OCI-LY1 (cell line): ENCODE measurements around the gene METAP1D.

Experiments
- H2AFZ ChIP-seq: fragments of 200-600 bp; sonication (generic), shearing (Covaris generic); 2 replicates; pipeline ENCODE4 v1.6.0; 2014; ENCODE audit warnings: antibody characterized with exemption, mild to moderate bottlenecking, low read length
- H3F3A ChIP-seq: fragments of 200-600 bp; sonication (generic), shearing (Covaris generic); 2 replicates; pipeline ENCODE4 v1.6.0; 2014; ENCODE audit warnings: mild to moderate bottlenecking, antibody characterized with exemption, low read length, moderate library complexity; ENCODE audit not compliant: insufficient read depth
- H3K27ac ChIP-seq: fragments of 200-600 bp; sonication (generic); 2 replicates; pipeline ENCODE4 v1.5.1; 2014; ENCODE audit warnings: low read length, mixed run types, mild to moderate bottlenecking, low read depth; ENCODE audit not compliant: poor library complexity, severe bottlenecking
- H3K27me3 ChIP-seq: fragments of 200-600 bp; sonication (generic); 2 replicates; pipeline ENCODE4 v1.6.0; 2014; ENCODE audit warnings: antibody characterized with exemption, mild to moderate bottlenecking, low read length, moderate library complexity; ENCODE audit not compliant: insufficient read depth
- H3K36me3 ChIP-seq: fragments of 200-600 bp; sonication (generic); 2 replicates; pipeline ENCODE4 v1.6.1; 2014; ENCODE audit warnings: mild to moderate bottlenecking, antibody characterized with exemption, low read length, moderate library complexity, mixed read lengths; ENCODE audit not compliant: insufficient read depth
- H3K4me1 ChIP-seq: fragments of 200-600 bp; sonication (generic); 2 replicates; pipeline ENCODE4 v1.5.1; 2014; ENCODE audit warnings: mild to moderate bottlenecking, low read length, moderate library complexity; ENCODE audit not compliant: insufficient read depth, severe bottlenecking
- H3K4me2 ChIP-seq: fragments of 200-600 bp; sonication (generic), shearing (Covaris generic); 2 replicates; pipeline ENCODE4 v1.6.1; 2014; ENCODE audit warnings: low read length
- H3K4me3 ChIP-seq: fragments of 200-600 bp; sonication (generic); 2 replicates; pipeline ENCODE4 v1.5.1; 2014; ENCODE audit warnings: low read length, low read depth, mild to moderate bottlenecking, mixed read lengths; ENCODE audit not compliant: poor library complexity, severe bottlenecking
- H3K79me2 ChIP-seq: fragments of 200-600 bp; shearing (Covaris generic); 2 replicates; pipeline ENCODE4 v1.6.1; 2016; ENCODE audit warnings: mixed run types, low read length, mixed read lengths; ENCODE audit not compliant: insufficient read depth
- H3K9ac ChIP-seq: fragments of 200-600 bp; sonication (generic), shearing (Covaris generic); 2 replicates; pipeline ENCODE4 v1.6.1; 2014; ENCODE audit warnings: mild to moderate bottlenecking, low read length, mixed read lengths
- H3K9me2 ChIP-seq: fragments of 200-600 bp; sonication (generic), shearing (Covaris generic); 2 replicates; pipeline ENCODE4 v1.6.1; 2014; ENCODE audit warnings: low read depth, mild to moderate bottlenecking, low read length, mixed read lengths
- H3K9me3 ChIP-seq: fragments of 200-600 bp; shearing (Covaris generic); 2 replicates; pipeline ENCODE4 v1.6.1; 2014; ENCODE audit warnings: low read length, mixed read lengths
- H4K20me1 ChIP-seq: fragments of 200-600 bp; sonication (generic), shearing (Covaris generic); 2 replicates; pipeline ENCODE4 v1.6.0; 2016; ENCODE audit warnings: mild to moderate bottlenecking, low read length; ENCODE audit not compliant: insufficient read depth
- CTCF ChIP-seq: fragments of 200-600 bp; sonication (generic), shearing (Covaris generic); IDR thresholded peaks from 2 replicates; pipeline ENCODE4 v1.5.1; 2017; ENCODE audit warnings: mild to moderate bottlenecking, antibody characterized with exemption, low read length, moderate library complexity, mixed read lengths
- EZH2 ChIP-seq: fragments of 200-600 bp; sonication (generic), shearing (Covaris generic); IDR thresholded peaks from 2 replicates; pipeline ENCODE4 v1.8.0; 2017; ENCODE audit warnings: borderline replicate concordance, mixed run types, mild to moderate bottlenecking, antibody characterized with exemption, low read length, moderate library complexity, mixed read lengths

The METAP1D gene

GRCh38 chr2:172089005-172089504 is 89.3 kb downstream of the METAP1D start:
- no peak overlapping the region for H2AFZ ChIP-seq
- H3K79me2 ChIP-seq: no peaks in the 10 kb centered on the region
- H3K9ac ChIP-seq: no peak overlapping the region
- no peak overlapping the region for H3K4me3 ChIP-seq
- no peaks in the 10 kb centered on the region for H3F3A ChIP-seq
- H3K4me1 ChIP-seq: peaks cover 9% of the 10 kb centered on the region
- no peaks in the 10 kb centered on the region for H3K36me3 ChIP-seq
- H3K9me2 ChIP-seq: no peaks in the 10 kb centered on the region
- no peaks in the 10 kb centered on the region for H4K20me1 ChIP-seq
- no peaks in the 10 kb centered on the region for H3K9me3 ChIP-seq
- no peak for TF ChIP-seq EZH2
- no peak for TF ChIP-seq CTCF
- H3K4me2 ChIP-seq: no peak overlapping the region
- H3K27ac ChIP-seq: no peak overlapping the region
- H3K27me3 ChIP-seq: no peaks in the 10 kb centered on the region; the same call in 1 of the 2 replicates

- no peak overlapping the region for H3K4me2 ChIP-seq
- no peak overlapping the region for H3K9ac ChIP-seq
- H3K36me3 ChIP-seq: no peaks in the 10 kb centered on the region
- H3F3A ChIP-seq: no peaks in the 10 kb centered on the region
- H3K27me3 ChIP-seq: no peaks in the 10 kb centered on the region; the same call in 1 of the 2 replicates
- no peak overlapping the region for H3K4me3 ChIP-seq
- H3K79me2 ChIP-seq: no peaks in the 10 kb centered on the region
- no peak for TF ChIP-seq EZH2
- no peak overlapping the region for H3K27ac ChIP-seq
- H3K4me1 ChIP-seq: peaks cover 10% of the 10 kb centered on the region
- no peaks in the 10 kb centered on the region for H3K9me2 ChIP-seq
- no peaks in the 10 kb centered on the region for H4K20me1 ChIP-seq
- no peak overlapping the region for H2AFZ ChIP-seq
- no peaks in the 10 kb centered on the region for H3K9me3 ChIP-seq
Observed at GRCh38 chr2:172089633-172090032, 89.9 kb downstream of the METAP1D start.

- H3K9ac ChIP-seq: no peak overlapping the region
- H3K4me1 ChIP-seq: peaks cover 17% of the 10 kb centered on the region
- no peaks in the 10 kb centered on the region for H3K79me2 ChIP-seq
- no peaks in the 10 kb centered on the region for H3K36me3 ChIP-seq
- H3K9me2 ChIP-seq: no peaks in the 10 kb centered on the region
- no peaks in the 10 kb centered on the region for H3F3A ChIP-seq
- H3K9me3 ChIP-seq: no peaks in the 10 kb centered on the region
- H3K27me3 ChIP-seq: no peaks in the 10 kb centered on the region; the same call in 1 of the 2 replicates
- H4K20me1 ChIP-seq: no peaks in the 10 kb centered on the region
- H2AFZ ChIP-seq: no peak overlapping the region
- TF ChIP-seq CTCF (no peak), EZH2 (no peak)
- no peak overlapping the region for H3K4me3 ChIP-seq
- H3K4me2 ChIP-seq: no peak overlapping the region
- H3K27ac ChIP-seq: no peak overlapping the region
Observed at GRCh38 chr2:172090044-172090961, 90.5 kb downstream of the METAP1D start.
